H1 (cell line): Measurements from ENCODE around the gene MTFMT. TPM values are rescaled to one million over a fixed set of nuclear protein-coding genes. Genes with fewer than 3 reads are reported as not detected.

Source experiments
- CTCF ChIA-PET: fragments of 300-600 bp; sonication (Branson Sonifier 250); formaldehyde crosslinking; loops from one replicate; lab custom pipeline; 2021; ENCODE audit not compliant: partially characterized antibody; lab: Charles Lee
- POLR2A ChIA-PET: fragments of 300-600 bp; sonication (Branson Sonifier 250); formaldehyde crosslinking; loops from one replicate; lab custom pipeline; 2021; ENCODE audit warnings: inconsistent platforms; ENCODE audit not compliant: partially characterized antibody; lab: Charles Lee
- DNase-seq, 2 experiments: peaks; one replicate each; pipeline versions ENCODE4 v3.0.0 to v3.0.0-alpha.2; 2010 to 2022; ENCODE audit warnings: low spot score in 2 of 2, low read depth in 1 of 2, mixed read lengths in 1 of 2
- FAIRE-seq: peaks from 2 replicates; lab custom pipeline; 2011; peaks lifted over from hg19 to GRCh38; lab: Jason Lieb, UNC
- H2AFZ ChIP-seq: 2 replicates; pipeline ENCODE4 v1.8.1; 2012; ENCODE audit warnings: low read length, inconsistent platforms
- H2AK5ac ChIP-seq: 2 replicates; pipeline ENCODE4 v1.6.1; 2013; ENCODE audit warnings: low read depth, low read length
- H2BK120ac ChIP-seq: replicated peaks from 2 replicates; pipeline ENCODE3; 2013; ENCODE audit warnings: low read depth, low read length, inconsistent platforms
- H2BK12ac ChIP-seq: 2 replicates; pipeline ENCODE4 v1.6.1; 2013; ENCODE audit warnings: low read depth, low read length
- H2BK15ac ChIP-seq: 2 replicates; pipeline ENCODE4 v1.6.1; 2013; ENCODE audit warnings: low read length
- H2BK20ac ChIP-seq: 2 replicates; pipeline ENCODE4 v1.6.1; 2013; ENCODE audit warnings: low read length
- H2BK5ac ChIP-seq: 2 replicates; pipeline ENCODE4 v1.6.1; 2013; ENCODE audit warnings: low read depth, low read length
- H3K14ac ChIP-seq: 2 replicates; pipeline ENCODE4 v1.6.1; 2013; ENCODE audit warnings: inconsistent platforms; ENCODE audit not compliant: insufficient read length
- H3K18ac ChIP-seq: 2 replicates; pipeline ENCODE4 v1.6.1; 2013; ENCODE audit warnings: low read length; ENCODE audit errors: extremely low read depth
- H3K23ac ChIP-seq: 2 replicates; pipeline ENCODE4 v1.6.1; 2013; ENCODE audit warnings: inconsistent platforms; ENCODE audit not compliant: insufficient read length
- H3K23me2 ChIP-seq: 2 replicates; pipeline ENCODE4 v1.6.1; 2013; ENCODE audit warnings: low read depth, low read length
- H3K27ac ChIP-seq: 2 replicates; pipeline ENCODE4 v1.6.1; 2011; ENCODE audit warnings: low read depth, low read length, inconsistent platforms
- H3K27me3 ChIP-seq, 4 experiments: replicated peaks in 1 of 4; 1 replicate in 1 of 4; 2 replicates in 3 of 4; pipeline versions ENCODE4 v1.6.1 to v1.8.1; 2011 to 2013; ENCODE audit warnings: low read length in 3 of 4, mild to moderate bottlenecking in 3 of 4, inconsistent platforms in 2 of 4, mixed read lengths in 2 of 4, moderate library complexity in 1 of 4; ENCODE audit not compliant: control insufficient read depth in 3 of 4, insufficient read depth in 3 of 4; ENCODE audit errors: extremely low read depth in 1 of 4
- H3K36me3 ChIP-seq, 4 experiments: 2 replicates each; pipeline versions ENCODE4 v1.6.1 to v1.8.1; 2011 to 2013; ENCODE audit warnings: mild to moderate bottlenecking in 4 of 4, low read length in 3 of 4, moderate library complexity in 2 of 4, control low read depth in 1 of 4, inconsistent platforms in 1 of 4; ENCODE audit not compliant: insufficient read depth in 4 of 4, control insufficient read depth in 2 of 4
- H3K4ac ChIP-seq: replicated peaks from 2 replicates; pipeline ENCODE3; 2013; ENCODE audit warnings: low read length, low read depth, mixed read lengths, inconsistent platforms; ENCODE audit not compliant: insufficient read length
- H3K4me1 ChIP-seq, 4 experiments: replicated peaks in 1 of 4; 1 replicate in 1 of 4; 2 replicates in 3 of 4; pipeline versions ENCODE4 v1.6.1 to v1.8.1; 2011 to 2013; ENCODE audit warnings: low read length in 3 of 4, inconsistent platforms in 2 of 4, mixed read lengths in 1 of 4; ENCODE audit not compliant: insufficient read depth in 4 of 4, control insufficient read depth in 3 of 4
- H3K4me2 ChIP-seq, 2 experiments: 2 replicates each; pipeline versions ENCODE4 v1.6.1 to v1.8.1; 2011 to 2013; ENCODE audit warnings: low read depth in 2 of 2, low read length in 2 of 2, control low read depth in 1 of 2, inconsistent platforms in 1 of 2, mild to moderate bottlenecking in 1 of 2; ENCODE audit not compliant: insufficient read depth in 1 of 2
- H3K4me3 ChIP-seq, 4 experiments: fragments of 200-600, 300-600 bp in 1 of 4; sonication (generic), shearing (Covaris generic), sonication (Bioruptor Twin) in 1 of 4; 2 replicates each; pipeline versions ENCODE4 v1.5.1 to v1.8.1; 2011 to 2016; ENCODE audit warnings: low read length in 4 of 4, low read depth in 3 of 4, control low read depth in 2 of 4, inconsistent platforms in 2 of 4, mild to moderate bottlenecking in 2 of 4, mixed read lengths in 1 of 4, moderate library complexity in 1 of 4; ENCODE audit not compliant: insufficient read depth in 2 of 4; ENCODE audit errors: extremely low read depth in 1 of 4
- H3K56ac ChIP-seq: replicated peaks from 2 replicates; pipeline ENCODE3; 2013; ENCODE audit warnings: low read depth, mild to moderate bottlenecking, mixed read lengths, low read length, inconsistent platforms; ENCODE audit not compliant: insufficient read length
- H3K79me1 ChIP-seq: 2 replicates; pipeline ENCODE4 v1.6.1; 2013; ENCODE audit warnings: low read depth, low read length, control low read depth
- H3K79me2 ChIP-seq, 2 experiments: 2 replicates each; pipeline versions ENCODE4 v1.6.1 to v1.8.1; 2012 to 2013; ENCODE audit warnings: low read length in 2 of 2, mild to moderate bottlenecking in 2 of 2, inconsistent platforms in 1 of 2; ENCODE audit not compliant: insufficient read depth in 2 of 2, control insufficient read depth in 1 of 2
- H3K9ac ChIP-seq, 4 experiments: replicated peaks in 1 of 4; 1 replicate in 1 of 4; 2 replicates in 3 of 4; pipeline versions ENCODE4 v1.6.1 to v1.8.1; 2011 to 2013; ENCODE audit warnings: low read depth in 3 of 4, low read length in 3 of 4, control low read depth in 2 of 4, mild to moderate bottlenecking in 2 of 4, moderate library complexity in 2 of 4, inconsistent platforms in 1 of 4; ENCODE audit errors: extremely low read depth in 1 of 4
- H3K9me3 ChIP-seq, 2 experiments: 2 replicates each; pipeline versions ENCODE4 v1.6.1 to v1.8.1; 2012 to 2013; ENCODE audit warnings: mild to moderate bottlenecking in 2 of 2, moderate library complexity in 2 of 2, control low read depth in 1 of 2, inconsistent platforms in 1 of 2, low read depth in 1 of 2, low read length in 1 of 2, mixed read lengths in 1 of 2; ENCODE audit not compliant: insufficient read depth in 2 of 2
- H4K20me1 ChIP-seq, 2 experiments: replicated peaks in 1 of 2; 2 replicates each; pipeline versions ENCODE3 to v1.8.1; 2011 to 2013; ENCODE audit warnings: inconsistent platforms in 2 of 2, low read length in 2 of 2, mild to moderate bottlenecking in 1 of 2; ENCODE audit not compliant: insufficient read depth in 2 of 2, control insufficient read depth in 1 of 2
- H4K5ac ChIP-seq: 2 replicates; pipeline ENCODE4 v1.6.1; 2013; ENCODE audit warnings: low read length, low read depth, mixed read lengths, inconsistent platforms; ENCODE audit not compliant: insufficient read length
- H4K8ac ChIP-seq: 2 replicates; pipeline ENCODE4 v1.8.0; 2013; ENCODE audit warnings: mild to moderate bottlenecking, moderate library complexity, low read length, inconsistent platforms; ENCODE audit not compliant: insufficient read depth; ENCODE audit errors: extremely low read depth
- H4K91ac ChIP-seq: replicated peaks from 2 replicates; pipeline ENCODE3; 2013; ENCODE audit warnings: low read length, mixed read lengths, inconsistent platforms; ENCODE audit not compliant: insufficient read length
- BCL11A ChIP-seq, 2 experiments: IDR thresholded peaks; one replicate each; pipeline ENCODE4 v1.6.1; 2011; ENCODE audit warnings: low read depth in 2 of 2, low read length in 2 of 2, mild to moderate bottlenecking in 2 of 2
- MAFK ChIP-seq: IDR thresholded peaks from 2 replicates; pipeline ENCODE4 v1.6.1; 2012; ENCODE audit warnings: low read depth, mild to moderate bottlenecking, improper control_type of control experiment, low read length
- NANOG ChIP-seq: IDR thresholded peaks from 2 replicates; pipeline ENCODE4 v1.6.1; 2011; ENCODE audit warnings: low read length, low read depth, mild to moderate bottlenecking, inconsistent platforms; ENCODE audit not compliant: insufficient read depth, poor library complexity, severe bottlenecking
- SIRT6 ChIP-seq: IDR thresholded peaks from one replicate; pipeline ENCODE4 v1.7.1; 2012; ENCODE audit warnings: low read length, inconsistent platforms
- TCF12 ChIP-seq: IDR thresholded peaks from 2 replicates; pipeline ENCODE4 v1.6.1; 2011; ENCODE audit warnings: low read depth, mild to moderate bottlenecking, low read length
- TEAD4 ChIP-seq: IDR thresholded peaks from 2 replicates; pipeline ENCODE4 v1.6.1; 2012; ENCODE audit warnings: low read depth, low read length, inconsistent platforms, mixed read lengths
- WGBS, 2 experiments: shearing (Covaris generic) in 1 of 2; methylation state at CpG; one replicate each; pipeline versions ENCODE4 v1.1.6 to v1.1.7; 2013 to 2015; ENCODE audit warnings: low lambda C conversion rate in 2 of 2, mixed read lengths in 2 of 2, inconsistent platforms in 1 of 2, low coverage in 1 of 2, missing lambda C conversion rate in 1 of 2; ENCODE audit not compliant: insufficient replicate concordance in 2 of 2, insufficient coverage in 1 of 2, insufficient read length in 1 of 2; ENCODE audit errors: extremely low coverage in 1 of 2, missing lambda C conversion rate in 1 of 2; 5-methylcytosine and 5-hydroxymethylcytosine counted together
- polyA plus RNA-seq, 7 experiments: library from polyadenylated mRNA; depleted of rRNA in 3 of 7; stranded (reverse) in 5 of 7; unstranded in 2 of 7; fragments of >200 nt in 5 of 7; fragments of 200-250 nt in 2 of 7; gene quantifications; 1 replicate in 5 of 7; 2 replicates in 1 of 7; 4 replicates in 1 of 7; pipeline versions ENCODE4 v1.2.1 to v1.2.3, GENCODE V29; 2011 to 2013; ENCODE audit warnings: missing spikeins in 2 of 7, mixed read lengths in 2 of 7
- total RNA-seq: library from RNA; stranded (reverse); fragmentation: NEBNext Ultra II Directional; extraction: Animal tissue kit (Norgen Biotek cat#: 25700); gene quantifications from 2 replicates; pipeline ENCODE4 v1.2.1, GENCODE V29; 2021
- TF ChIP-seq, protein P1 (sequence below): IDR thresholded peaks from 2 replicates; pipeline ENCODE4 v1.6.1; 2012; ENCODE audit warnings: inconsistent platforms
- TF ChIP-seq, protein P2 (sequence below): IDR thresholded peaks from 2 replicates; pipeline ENCODE4 v1.6.1; 2011; ENCODE audit warnings: low read depth, mild to moderate bottlenecking, low read length; ENCODE audit not compliant: insufficient read depth

The MTFMT gene
- total and polyA plus RNA-seq, 2 of the 8 experiments (the other 6 are each of a cell fraction or from before 2014, with no cell fraction given), result 7.7 to 20.8 TPM

DNA sequence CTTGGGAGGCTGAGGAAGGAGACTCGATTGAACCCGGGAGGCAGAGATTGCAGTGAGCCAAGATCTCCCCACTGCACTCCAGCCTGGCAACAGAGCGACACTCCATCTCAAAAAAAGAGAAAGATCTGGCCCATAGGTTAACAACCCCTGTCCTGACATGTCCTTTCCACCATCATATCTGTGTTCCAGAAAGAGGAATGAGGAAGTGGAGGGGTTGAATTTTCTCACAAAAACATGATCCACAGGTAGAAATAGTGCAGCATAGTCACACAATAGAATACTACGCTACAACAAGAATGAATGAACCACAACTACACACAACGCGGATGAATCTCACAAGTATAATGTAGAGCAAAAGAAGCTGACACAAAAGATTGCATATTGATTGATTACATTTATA is 11.0 kb upstream of the MTFMT start:
- 97% methylated on average over 6 of the region's 6 CpGs; no CpG with 5 or more reads in 1 of the 2 experiments for WGBS, 2 experiments
- Histone ChIP-seq H3K14ac (no peak overlapping the region), H4K20me1 (no peaks in the 10 kb centered on the region), H3K27ac (no peak overlapping the region), H3K27me3 (no peaks in the 10 kb centered on the region; a peak in 1 of 7 replicates), H3K36me3 (no peaks in the 10 kb centered on the region), H3K4me3 (no peak overlapping the region), H2BK120ac (no peak overlapping the region), H2BK15ac (no peak overlapping the region), H3K56ac (no peak overlapping the region), H2BK12ac (no peak overlapping the region), H3K79me1 (no peaks in the 10 kb centered on the region), H3K9me3 (no peaks in the 10 kb centered on the region), H4K8ac (no peak overlapping the region), H3K23me2 (no peaks in the 10 kb centered on the region), H2AFZ (no peak overlapping the region), H3K4ac (no peak overlapping the region), H3K79me2 (no peaks in the 10 kb centered on the region), H3K18ac (no peak overlapping the region), H3K23ac (no peak overlapping the region), H4K91ac (no peak overlapping the region), H4K5ac (no peak overlapping the region), H2AK5ac (no peak overlapping the region), H2BK20ac (no peak overlapping the region), H3K9ac (no peak overlapping the region), H2BK5ac (no peak overlapping the region)
- POLR2A ChIA-PET, result interaction anchor here (1.6 kb wide), 1 partner anchor 27 kb away, joined by 4 read pairs; the partner anchor contains the start of gene RASL12
- DNase-seq, result no peak
- no peak for TF ChIP-seq TEAD4
- TF ChIP-seq, protein P1, sequence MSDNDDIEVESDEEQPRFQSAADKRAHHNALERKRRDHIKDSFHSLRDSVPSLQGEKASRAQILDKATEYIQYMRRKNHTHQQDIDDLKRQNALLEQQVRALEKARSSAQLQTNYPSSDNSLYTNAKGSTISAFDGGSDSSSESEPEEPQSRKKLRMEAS, result no peak
- TF ChIP-seq NANOG, result no peak
- no peak for TF ChIP-seq TCF12
- TF ChIP-seq BCL11A (IDR thresholded peaks at IDR 0.05; ENCODE audit: low read depth in 2 of 2, low read length in 2 of 2), result no peak
- no peak for TF ChIP-seq SIRT6
- TF ChIP-seq, protein P2, sequence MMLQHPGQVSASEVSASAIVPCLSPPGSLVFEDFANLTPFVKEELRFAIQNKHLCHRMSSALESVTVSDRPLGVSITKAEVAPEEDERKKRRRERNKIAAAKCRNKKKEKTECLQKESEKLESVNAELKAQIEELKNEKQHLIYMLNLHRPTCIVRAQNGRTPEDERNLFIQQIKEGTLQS, result no peak
- TF ChIP-seq MAFK, result no peak
- TF ChIP-seq, all 59 proteins: peak for 0
- H3K4me1 ChIP-seq, result no peaks in the 10 kb centered on the region; a peak in 1 of 7 replicates
- H3K4me2 ChIP-seq, result no peak overlapping the region
- CTCF ChIA-PET, result interaction anchor here (1.6 to 33.2 kb wide), 3 partner anchors 14 to 56 kb away, joined by 5 to 1213 read pairs (median 49); partner anchors contain the start of genes KBTBD13 and RASL12
- no peak for FAIRE-seq
